GM19324 (cell line): Measurements from ENCODE around the gene PRPS1.
A peak's percentile ranks its signal among the peaks of the same experiment; 100 is the strongest.
"Not testable (repeated sequence)": the region's sequence is repeated elsewhere in the genome, so short reads cannot be mapped to it uniquely, and the experiment has no call there.

ENCODE experiments used
- ATAC-seq: cut with Tn5 transposase; IDR thresholded peaks from one replicate; pipeline ENCODE4 v1.9.1; 2021; ENCODE audit warnings: mild to moderate bottlenecking, moderate library complexity; ENCODE audit not compliant: unreplicated experiment, low FRiP score

Gene PRPS1

GRCh38 chrX:107627838-107628661 is at the start of gene PRPS1:
Gene PRPS1 (plus strand): TSS chrX:107628510. CDS start chrX:107628629, 119 bp downstream.
- peak; percentile 100 for ATAC-seq

GRCh38 chrX:107579956-107580355 is 48.4 kb upstream of the PRPS1 start:
- no peak for ATAC-seq

GRCh38 chrX:107581923-107582322 is 46.4 kb upstream of the PRPS1 start:
- ATAC-seq, result no peak

- ATAC-seq, result no peak
Measured at GRCh38 chrX:107589243-107589642, 39.1 kb upstream of the PRPS1 start.

- no peak for ATAC-seq
Measured at GRCh38 chrX:107596651-107597050, 31.7 kb upstream of the PRPS1 start.

GRCh38 chrX:107597264-107597663 is 31.0 kb upstream of the PRPS1 start:
- no peak for ATAC-seq

- no peak for ATAC-seq
Measured at GRCh38 chrX:107597791-107598190, 30.5 kb upstream of the PRPS1 start.

GRCh38 chrX:107599450-107599861 is 28.9 kb upstream of the PRPS1 start:
- no peak for ATAC-seq

GRCh38 chrX:107600366-107600765 is 27.9 kb upstream of the PRPS1 start:
- no peak for ATAC-seq

GRCh38 chrX:107601326-107601725 is 27.0 kb upstream of the PRPS1 start:
- no peak for ATAC-seq

GRCh38 chrX:107601759-107602158 is 26.6 kb upstream of the PRPS1 start:
- no peak for ATAC-seq

- no peak for ATAC-seq
Measured at GRCh38 chrX:107602694-107603239, 25.5 kb upstream of the PRPS1 start.

GRCh38 chrX:107603429-107604159 is 24.7 kb upstream of the PRPS1 start:
- ATAC-seq, result no peak

GRCh38 chrX:107609061-107609460 is 19.2 kb upstream of the PRPS1 start:
- not testable (repeated sequence) for ATAC-seq

- ATAC-seq, result no peak
Measured at GRCh38 chrX:107610667-107611066, 17.6 kb upstream of the PRPS1 start.

GRCh38 chrX:107619885-107620322 is 8.4 kb upstream of the PRPS1 start:
- no peak for ATAC-seq

- no peak for ATAC-seq
Measured at GRCh38 chrX:107624893-107625292, 3.4 kb upstream of the PRPS1 start.

GRCh38 chrX:107625739-107626138 is 2.6 kb upstream of the PRPS1 start:
- ATAC-seq, result no peak

- no peak for ATAC-seq
Measured at GRCh38 chrX:107626481-107626880, 1.8 kb upstream of the PRPS1 start.

GRCh38 chrX:107626916-107627315 is 1.4 kb upstream of the PRPS1 start:
- ATAC-seq, result no peak
